Keratinocyte (primary cell): ENCODE measurements around the gene INO80. TPM values are rescaled to one million over a fixed set of nuclear protein-coding genes. Genes with fewer than 3 reads are reported as not detected.

Experiments used
- DNase-seq: peaks from one replicate; pipeline ENCODE4 v3.0.0-alpha.2; 2011; ENCODE audit warnings: low read depth, missing footprints, low spot score
- FAIRE-seq: peaks from 2 replicates; lab custom pipeline; 2011; peaks lifted over from hg19 to GRCh38; lab: Jason Lieb, UNC
- H2AFZ ChIP-seq: 2 replicates; pipeline ENCODE4 v1.6.0; 2012; ENCODE audit warnings: low read length, control low read depth, inconsistent platforms; ENCODE audit not compliant: control insufficient read depth
- H3K27ac ChIP-seq: 2 replicates; pipeline ENCODE4 v1.5.1; 2011; ENCODE audit warnings: low read length; ENCODE audit not compliant: control insufficient read depth, insufficient read depth
- H3K27me3 ChIP-seq: 3 replicates; pipeline ENCODE4 v1.6.0; 2011; ENCODE audit warnings: low read length; ENCODE audit not compliant: control insufficient read depth, insufficient read depth; ENCODE audit errors: extremely low read depth
- H3K36me3 ChIP-seq, 2 experiments: 2 replicates in 1 of 2; 3 replicates in 1 of 2; pipeline ENCODE4 v1.5.1; 2011; ENCODE audit warnings: low read length in 2 of 2, mild to moderate bottlenecking in 1 of 2; ENCODE audit not compliant: control insufficient read depth in 2 of 2, insufficient read depth in 2 of 2; ENCODE audit errors: extremely low read depth in 1 of 2
- H3K4me1 ChIP-seq: 3 replicates; pipeline ENCODE4 v1.5.1; 2011; ENCODE audit warnings: low read length; ENCODE audit not compliant: control insufficient read depth, insufficient read depth; ENCODE audit errors: extremely low read depth
- H3K4me2 ChIP-seq: 3 replicates; pipeline ENCODE4 v1.6.0; 2011; ENCODE audit warnings: low read depth, low read length; ENCODE audit not compliant: control insufficient read depth, insufficient read depth; ENCODE audit errors: extremely low read depth
- H3K4me3 ChIP-seq, 3 experiments: fragments of 200-600 bp in 1 of 3; sonication (generic) in 1 of 3; 2 replicates in 2 of 3; 3 replicates in 1 of 3; pipeline ENCODE4 v1.5.1; 2011 to 2016; ENCODE audit warnings: low read length in 3 of 3, mild to moderate bottlenecking in 3 of 3, control low read depth in 2 of 3, inconsistent platforms in 1 of 3, low read depth in 1 of 3, mixed read lengths in 1 of 3, mixed run types in 1 of 3, moderate library complexity in 1 of 3; ENCODE audit not compliant: control insufficient read depth in 2 of 3, insufficient read depth in 2 of 3; ENCODE audit errors: extremely low read depth in 1 of 3
- H3K79me2 ChIP-seq: 2 replicates; pipeline ENCODE4 v1.6.0; 2012; ENCODE audit warnings: low read length; ENCODE audit not compliant: control insufficient read depth, insufficient read depth
- H3K9ac ChIP-seq: 3 replicates; pipeline ENCODE4 v1.6.0; 2011; ENCODE audit warnings: low read length; ENCODE audit not compliant: control insufficient read depth, insufficient read depth; ENCODE audit errors: extremely low read depth
- H3K9me1 ChIP-seq: 3 replicates; pipeline ENCODE4 v1.6.0; 2011; ENCODE audit warnings: low read length; ENCODE audit not compliant: control insufficient read depth, insufficient read depth; ENCODE audit errors: extremely low read depth
- H3K9me3 ChIP-seq: 2 replicates; pipeline ENCODE4 v1.5.1; 2012; ENCODE audit warnings: low read depth, low read length; ENCODE audit not compliant: control insufficient read depth
- H4K20me1 ChIP-seq: 3 replicates; pipeline ENCODE4 v1.6.0; 2011; ENCODE audit warnings: low read length; ENCODE audit not compliant: control insufficient read depth, insufficient read depth; ENCODE audit errors: extremely low read depth
- CTCF ChIP-seq, 3 experiments: IDR thresholded peaks in 1 of 3; conservative IDR thresholded peaks in 1 of 3; optimal IDR thresholded peaks in 1 of 3; 2 replicates in 2 of 3; 3 replicates in 1 of 3; pipeline versions ENCODE3 to v1.5.1; 2011; ENCODE audit warnings: low read length in 3 of 3, mild to moderate bottlenecking in 3 of 3, moderate library complexity in 2 of 3, control low read depth in 1 of 3, inconsistent platforms in 1 of 3; ENCODE audit not compliant: insufficient read depth in 2 of 3; ENCODE audit errors: extremely low read depth in 1 of 3
- EZH2 ChIP-seq: IDR thresholded peaks from one replicate; pipeline ENCODE4 v1.6.1; 2012; ENCODE audit warnings: inconsistent platforms, mild to moderate bottlenecking, low read length, moderate library complexity
- dilution Hi-C: fragments of 300-500 bp; cut with MboI; formaldehyde crosslinking; loops from one replicate; pipeline ENCODE4 v1.7.0; 2020; ENCODE audit warnings: low sequenced_read_pairs; ENCODE audit not compliant: extremely low pct_ligation_motif_present
- polyA plus RNA-seq, 5 experiments: library from polyadenylated mRNA; depleted of rRNA in 3 of 5; stranded (reverse) in 3 of 5; stranded (forward) in 1 of 5; unstranded in 1 of 5; fragments of >200 nt; gene quantifications; 1 replicate in 1 of 5; 2 replicates in 3 of 5; 3 replicates in 1 of 5; pipeline versions ENCODE4 v1.2.1 to v1.2.3, GENCODE V29; 2011 to 2012; ENCODE audit warnings: missing spikeins in 2 of 5, low read depth in 1 of 5, low replicate concordance in 1 of 5

Gene INO80
- polyA plus RNA-seq, 1 donor (not counting 4 experiments of a cell fraction or from before 2014, with no cell fraction given), result 10.3 TPM

GRCh38 chr15:41024131-41024530, 91.9 kb downstream of the INO80 start:
- dilution Hi-C loops, result loop anchor here (25.0 kb wide), 1 partner anchor 112 kb away; no protein-coding TSS in a partner anchor
- H3K9me3 ChIP-seq, result no peaks in the 10 kb centered on the region
- H3K27ac ChIP-seq, result no peak overlapping the region
- no peaks in the 10 kb centered on the region for H3K27me3 ChIP-seq
- H3K4me2 ChIP-seq, result no peak overlapping the region
- H3K9me1 ChIP-seq, result no peaks in the 10 kb centered on the region
- FAIRE-seq (no peak), DNase-seq (no peak)
- no peaks in the 10 kb centered on the region for H3K4me1 ChIP-seq
- H3K79me2 ChIP-seq, result no peaks in the 10 kb centered on the region
- H3K36me3 ChIP-seq, result peaks cover 4 to 17% of the 10 kb centered on the region in 2 experiments
- no peak overlapping the region for H3K9ac ChIP-seq
- H3K4me3 ChIP-seq, result no peak overlapping the region
- H2AFZ ChIP-seq, result no peak overlapping the region
- TF ChIP-seq CTCF (optimal IDR thresholded peaks at IDR 0.05 in 1 of 3, IDR thresholded peaks at IDR 0.05 in 1 of 3, conservative IDR thresholded peaks at IDR 0.05 in 1 of 3; ENCODE audit: extremely low read depth in 1 of 3, insufficient read depth in 2 of 3, low read length in 3 of 3) (no peak), EZH2 (no peak)
- no peaks in the 10 kb centered on the region for H4K20me1 ChIP-seq

GRCh38 chr15:41022487-41023090, 93.5 kb downstream of the INO80 start:
- DNase-seq (no peak), FAIRE-seq (peak; percentile 34)
- H4K20me1 ChIP-seq, result no peaks in the 10 kb centered on the region
- H3K9me3 ChIP-seq, result no peaks in the 10 kb centered on the region
- H3K79me2 ChIP-seq, result no peaks in the 10 kb centered on the region
- H3K27me3 ChIP-seq, result no peaks in the 10 kb centered on the region
- H2AFZ ChIP-seq, result no peak overlapping the region
- TF ChIP-seq EZH2, result no peak
- TF ChIP-seq CTCF (optimal IDR thresholded peaks at IDR 0.05 in 1 of 3, IDR thresholded peaks at IDR 0.05 in 1 of 3, conservative IDR thresholded peaks at IDR 0.05 in 1 of 3; ENCODE audit: extremely low read depth in 1 of 3, insufficient read depth in 2 of 3, low read length in 3 of 3), result peak; percentile 67 to 74 (median 67)
- H3K27ac ChIP-seq, result no peak overlapping the region
- no peak overlapping the region for H3K4me3 ChIP-seq
- H3K9me1 ChIP-seq, result no peaks in the 10 kb centered on the region
- no peak overlapping the region for H3K9ac ChIP-seq
- H3K36me3 ChIP-seq, result peaks cover 4 to 20% of the 10 kb centered on the region in 2 experiments
- no peaks in the 10 kb centered on the region for H3K4me1 ChIP-seq
- dilution Hi-C loops, result loop anchor here (25.0 kb wide), 1 partner anchor 110 kb away; no protein-coding TSS in a partner anchor
- no peak overlapping the region for H3K4me2 ChIP-seq
